ENCODE measurements around the gene ANKRD44.
A peak's percentile ranks its signal among the peaks of the same experiment; 100 is the strongest.

Gene ANKRD44

DNA sequence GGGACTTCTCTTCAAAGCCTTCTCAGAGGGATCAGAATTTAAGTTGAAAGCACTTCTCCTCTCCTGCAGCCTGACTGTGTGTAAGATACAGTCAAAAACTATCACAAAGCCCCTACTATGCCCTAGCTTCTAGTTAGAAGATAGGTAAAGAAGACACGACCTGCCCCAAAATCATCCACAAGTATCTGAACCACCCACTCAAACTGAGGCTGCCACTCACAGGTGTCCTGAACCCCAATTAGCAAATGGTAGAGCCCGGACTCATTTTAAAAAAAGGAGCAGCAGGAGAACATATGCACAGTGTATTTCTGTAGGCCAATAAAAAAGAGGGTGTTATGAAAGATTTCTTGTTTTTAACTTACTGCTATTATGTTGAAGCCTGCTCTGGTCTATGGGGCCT is 74.4 kb downstream of the ANKRD44 start:
- DNase-seq, result no peak

DNA sequence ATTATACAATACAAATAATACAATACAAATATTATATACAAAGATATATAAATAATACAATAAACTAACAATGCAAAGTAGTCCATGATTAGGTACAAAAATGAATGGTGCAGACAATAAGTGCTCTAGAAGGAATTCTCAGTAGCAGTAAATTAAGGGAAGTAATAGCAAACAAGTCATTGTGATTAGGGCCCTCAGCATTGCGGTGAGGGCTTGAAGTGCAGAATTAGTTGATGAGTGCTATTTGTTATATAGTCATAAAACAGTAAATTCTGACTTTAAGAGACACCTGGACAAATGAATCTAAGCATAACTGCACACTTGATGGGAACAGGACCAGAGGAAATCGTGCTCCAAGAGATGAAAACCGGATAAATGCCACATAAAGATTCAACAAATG is 74.9 kb downstream of the ANKRD44 start:
- DNase-seq, result no peak

DNA sequence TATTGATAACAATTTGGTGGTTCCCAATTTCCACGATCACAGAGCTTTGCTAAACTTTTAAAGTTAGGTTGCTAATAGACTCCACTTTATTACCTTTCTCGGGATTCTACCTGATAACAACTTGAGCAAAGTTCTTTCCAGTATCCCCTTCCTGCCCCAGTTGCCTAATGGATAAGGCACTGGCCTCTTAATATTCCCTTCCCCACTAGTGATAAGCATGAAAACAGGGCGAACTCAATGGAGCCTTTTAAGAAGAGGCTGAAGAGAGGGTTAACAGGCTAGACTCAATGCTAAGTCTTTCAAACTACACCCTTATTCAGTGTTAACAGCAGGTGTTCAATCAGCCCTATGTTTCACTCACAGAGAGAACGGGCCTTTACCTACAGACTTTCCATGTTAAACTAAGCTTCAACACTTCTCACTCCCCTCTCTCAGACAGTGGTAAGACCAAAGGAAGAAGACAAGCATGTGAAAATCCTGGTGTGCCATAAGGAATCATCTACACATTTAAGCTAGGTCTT is 75.8 kb downstream of the ANKRD44 start:
- no peak for DNase-seq

DNA sequence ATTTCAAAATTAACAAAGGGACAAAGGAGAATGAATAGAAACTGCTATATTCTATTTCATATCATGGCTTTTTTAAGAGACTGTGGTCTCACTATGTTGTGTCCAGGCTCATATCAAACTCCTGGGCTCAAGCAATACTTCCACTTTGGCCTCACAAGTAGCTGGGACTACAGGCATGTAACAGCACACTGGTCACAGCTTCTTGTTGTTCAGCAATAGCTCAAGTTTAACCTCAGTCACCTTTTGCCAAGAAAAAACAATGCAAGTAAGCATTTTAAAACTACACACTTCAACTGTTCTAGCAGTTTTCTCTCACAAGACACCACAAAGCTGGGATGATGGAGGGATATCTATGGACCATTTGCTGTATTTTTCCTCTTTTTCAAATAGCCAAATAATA is 77.1 kb downstream of the ANKRD44 start:
- no peak for DNase-seq

DNA sequence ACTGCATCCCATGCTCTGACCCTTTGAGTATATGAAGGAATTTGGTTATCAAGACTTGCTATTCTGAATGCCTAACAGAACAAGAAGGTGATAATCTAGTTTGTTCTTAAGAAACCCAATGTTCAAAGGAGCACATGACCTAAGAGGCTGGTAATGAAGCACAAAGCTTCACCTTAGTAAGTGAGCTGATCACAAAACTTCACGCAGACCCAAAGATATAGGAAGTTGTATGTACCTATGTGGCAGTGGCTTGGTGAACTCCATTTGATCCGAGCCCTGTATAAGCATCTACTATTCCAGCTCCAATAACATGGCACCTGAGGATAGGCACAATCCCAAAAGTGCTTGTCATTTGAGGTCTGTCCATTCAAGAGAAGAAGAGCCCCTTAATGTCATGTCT is 78.6 kb downstream of the ANKRD44 start:
- DNase-seq, result no peak

DNA sequence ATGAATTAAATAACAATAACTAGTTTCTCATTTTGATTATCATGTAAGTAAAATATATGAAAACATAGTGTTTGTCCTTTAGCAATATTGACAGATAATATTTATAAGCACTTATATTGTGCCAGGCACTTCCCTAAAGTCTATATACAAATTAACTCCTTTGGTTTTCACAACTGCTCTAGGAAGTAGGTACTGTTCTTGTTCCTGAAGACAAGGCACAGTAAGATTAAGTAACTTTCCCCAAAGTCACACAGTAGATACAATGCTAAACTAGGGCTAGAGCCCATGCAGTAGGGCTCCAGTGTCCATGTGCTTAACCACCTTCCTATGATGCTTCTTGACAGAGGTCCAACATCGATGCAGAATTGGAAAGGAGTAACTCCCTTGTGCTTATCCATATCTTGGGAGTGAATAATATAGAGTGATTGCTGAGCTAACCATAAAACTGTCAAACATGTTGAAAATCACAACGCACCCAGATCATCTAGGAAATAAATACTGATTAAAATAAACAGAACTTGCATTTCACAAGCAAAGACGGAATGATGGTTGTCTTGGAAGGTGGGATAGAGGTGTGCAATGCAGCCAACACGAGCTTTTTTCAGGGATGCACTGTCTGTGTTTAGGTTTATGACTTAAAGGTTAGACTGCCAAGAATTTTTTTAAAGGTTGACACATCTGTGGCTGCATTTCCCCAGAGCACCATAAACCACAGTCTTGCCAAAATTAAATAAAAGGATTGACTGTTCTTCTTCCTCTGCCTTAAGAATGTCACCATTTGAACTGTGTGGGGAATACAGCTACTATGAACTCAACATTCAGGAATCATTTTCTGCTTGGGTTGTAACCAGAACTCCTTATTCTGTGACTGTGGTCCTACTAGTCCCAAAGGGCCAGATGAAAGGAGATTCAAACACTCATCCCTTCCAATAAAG is 80.8 kb downstream of the ANKRD44 start:
- no peak for DNase-seq

DNA sequence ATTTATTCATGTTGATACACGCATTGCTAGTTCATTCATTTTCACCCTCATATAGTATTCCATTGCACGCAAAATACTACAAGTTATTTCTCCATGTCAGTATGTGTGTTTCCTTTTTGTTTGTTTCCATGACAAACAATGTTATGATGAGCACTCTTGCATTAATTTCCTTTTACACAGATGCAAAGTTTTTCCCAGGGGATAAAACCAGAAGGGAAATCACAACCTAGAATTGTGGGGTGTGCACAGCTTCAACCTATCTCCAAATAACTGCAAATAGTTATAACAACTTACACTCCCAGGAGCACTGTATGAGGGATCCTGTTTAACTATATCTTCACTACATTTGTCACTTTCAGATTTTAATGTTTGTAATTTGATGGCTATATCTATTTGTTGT is 87.1 kb downstream of the ANKRD44 start:
- no peak for DNase-seq

DNA sequence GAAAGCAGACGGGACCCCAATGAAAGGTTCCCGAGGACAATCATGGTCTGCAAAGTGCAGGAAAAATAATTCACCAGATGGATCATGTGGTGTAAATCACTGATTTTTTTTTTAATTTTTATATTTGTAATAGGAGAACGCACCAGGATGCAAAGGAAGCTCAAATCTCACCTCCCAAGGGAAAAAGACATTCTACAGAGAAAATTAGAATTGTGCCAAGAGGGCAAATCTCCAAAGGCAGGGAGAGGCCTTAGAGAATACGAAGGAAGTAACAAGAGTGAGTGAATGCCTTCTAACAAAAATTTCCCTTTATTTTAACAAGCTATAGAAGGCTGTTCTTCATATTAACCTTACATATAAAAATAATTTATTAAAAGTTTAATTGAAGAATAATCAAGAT is 90.9 kb downstream of the ANKRD44 start:
- DNase-seq, result no peak

DNA sequence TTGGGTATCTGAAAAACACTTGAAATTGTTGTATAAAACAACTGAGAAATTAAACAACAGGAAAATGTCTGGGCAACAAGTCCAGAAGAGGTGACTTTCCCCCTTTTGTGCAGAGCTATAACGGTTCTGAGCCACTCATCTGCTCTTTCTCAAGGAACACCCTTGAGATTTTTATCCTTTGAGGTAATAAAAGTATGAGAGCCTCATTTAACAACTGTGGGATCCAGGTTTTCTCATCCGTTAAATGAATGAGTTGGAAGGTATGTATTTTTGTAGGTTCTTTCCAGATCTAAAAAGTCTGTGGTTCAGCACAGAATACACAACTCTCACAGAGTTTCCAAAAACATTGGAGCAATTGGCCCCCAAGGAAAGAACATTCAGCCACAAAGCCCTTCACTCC is 93.0 kb downstream of the ANKRD44 start:
- DNase-seq, result no peak

DNA sequence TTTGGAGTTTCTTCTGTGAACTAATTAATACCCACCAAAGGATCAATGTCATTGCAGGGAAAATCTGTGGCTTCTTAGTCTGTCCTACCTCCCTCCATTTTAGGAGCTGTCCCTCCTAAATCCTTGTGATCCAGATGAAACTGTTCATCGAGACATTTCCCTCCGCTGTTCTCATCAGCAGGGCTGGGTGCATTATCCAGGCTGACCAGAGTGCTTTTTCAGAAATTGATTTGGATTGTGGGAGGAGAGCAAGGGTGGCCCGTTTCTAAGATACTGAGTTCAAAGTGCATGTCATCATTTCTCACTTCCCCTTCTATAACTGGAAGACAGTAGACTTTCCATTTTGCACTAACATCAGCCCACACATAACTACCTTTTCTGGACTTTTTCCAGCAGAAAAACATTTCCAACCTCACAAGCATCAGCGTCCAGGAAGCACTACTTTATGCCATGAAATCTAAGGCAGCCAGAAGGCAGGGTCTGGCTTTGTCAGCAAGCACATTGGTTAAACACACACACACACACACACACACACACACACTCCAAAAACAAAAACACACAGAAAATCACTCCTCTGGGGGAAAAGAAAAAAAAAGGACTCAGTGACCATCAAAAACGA is 94.1 kb downstream of the ANKRD44 start:
- DNase-seq, result no peak

DNA sequence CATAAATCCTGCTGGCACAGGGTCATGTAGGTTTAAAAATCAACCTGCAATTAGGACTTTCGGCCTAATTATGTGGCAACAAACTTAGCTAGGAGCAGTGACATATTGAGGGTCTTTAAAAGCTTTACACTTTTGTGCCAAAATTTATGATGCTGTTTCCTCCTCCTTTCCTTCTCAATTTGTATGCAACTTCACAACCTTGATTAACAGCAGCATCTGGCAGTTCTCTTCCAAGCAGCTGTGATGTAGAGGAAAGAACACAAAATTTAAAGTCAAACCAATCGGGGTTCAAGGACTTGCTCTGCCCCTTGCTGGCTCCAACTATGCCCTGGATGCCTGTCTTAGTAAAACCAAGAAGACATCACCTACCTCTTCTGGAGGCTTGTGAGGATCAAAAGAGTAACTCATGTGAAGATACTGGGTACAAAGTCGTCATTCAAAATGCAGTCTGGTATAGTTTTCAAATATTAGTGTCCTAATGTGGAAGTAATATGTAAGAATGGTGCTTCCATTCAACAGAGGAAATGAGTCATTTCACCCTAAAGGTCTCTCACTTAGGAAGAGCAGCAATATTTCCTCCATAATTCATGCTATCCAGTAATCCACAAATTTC is 94.7 kb downstream of the ANKRD44 start:
- no peak for DNase-seq

DNA sequence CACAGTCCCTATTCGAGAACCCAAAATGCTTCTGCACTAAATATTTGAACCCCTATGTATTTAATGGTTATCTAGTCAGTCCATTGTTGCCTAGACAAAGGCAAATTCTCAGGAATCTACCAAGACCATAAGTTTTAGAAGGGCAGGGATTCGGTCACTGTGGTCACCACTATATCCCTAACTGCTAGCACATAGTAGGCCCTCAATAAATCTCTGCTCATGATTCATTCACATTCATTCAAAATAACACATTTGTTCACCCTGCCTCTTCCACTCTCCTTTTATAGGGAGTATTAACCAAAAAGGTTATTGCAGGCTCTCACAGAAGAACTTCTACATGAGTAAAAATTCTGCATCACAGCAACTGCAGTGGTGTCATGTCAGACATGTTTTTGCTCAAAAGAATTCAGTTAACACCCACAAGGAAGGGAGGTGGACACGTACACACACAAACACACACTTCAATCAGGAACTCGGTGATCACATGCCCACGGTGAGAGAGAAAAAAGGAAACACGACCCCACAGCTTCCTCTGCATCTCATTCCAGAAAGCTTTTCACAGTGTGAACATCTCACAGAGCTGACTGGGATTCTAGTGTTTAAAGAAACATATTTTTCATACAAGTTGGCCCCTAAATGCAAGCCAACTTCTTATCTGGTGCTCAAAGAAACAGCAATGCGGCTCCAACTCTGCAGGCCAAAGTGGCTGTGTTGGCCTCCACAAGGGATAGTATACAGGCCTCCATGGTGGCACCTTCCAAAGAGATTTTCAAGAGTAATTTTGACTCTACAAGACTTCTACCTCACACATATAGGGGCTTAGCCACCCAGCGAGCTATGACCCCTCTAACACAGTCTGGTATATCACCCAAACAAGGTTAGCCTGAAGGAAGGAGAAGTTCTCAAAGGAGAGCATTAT is 98.0 kb downstream of the ANKRD44 start:
- DNase-seq, result peak; percentile 21

DNA sequence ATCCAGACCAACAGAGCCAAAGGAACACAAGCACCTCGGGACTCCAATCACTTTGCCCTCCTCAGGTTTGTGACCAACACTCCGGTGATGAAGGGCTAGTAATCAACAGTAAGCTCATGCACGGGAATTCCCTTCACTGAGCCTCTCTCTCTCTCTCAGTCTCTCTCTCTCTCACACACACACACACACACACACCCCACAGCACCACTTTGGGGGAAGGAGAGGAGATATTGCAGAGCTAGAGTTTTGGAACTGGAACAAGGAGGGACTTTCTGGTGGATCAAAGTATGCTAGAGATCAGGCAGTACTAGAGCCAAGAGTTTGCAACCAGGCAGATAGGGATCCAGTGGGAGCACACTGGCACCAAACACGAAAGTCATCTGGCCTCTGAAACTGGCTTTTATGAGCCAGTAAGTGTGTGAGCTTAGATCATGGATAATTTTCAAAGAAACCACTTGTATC is 98.7 kb downstream of the ANKRD44 start:
- no peak for DNase-seq

DNA sequence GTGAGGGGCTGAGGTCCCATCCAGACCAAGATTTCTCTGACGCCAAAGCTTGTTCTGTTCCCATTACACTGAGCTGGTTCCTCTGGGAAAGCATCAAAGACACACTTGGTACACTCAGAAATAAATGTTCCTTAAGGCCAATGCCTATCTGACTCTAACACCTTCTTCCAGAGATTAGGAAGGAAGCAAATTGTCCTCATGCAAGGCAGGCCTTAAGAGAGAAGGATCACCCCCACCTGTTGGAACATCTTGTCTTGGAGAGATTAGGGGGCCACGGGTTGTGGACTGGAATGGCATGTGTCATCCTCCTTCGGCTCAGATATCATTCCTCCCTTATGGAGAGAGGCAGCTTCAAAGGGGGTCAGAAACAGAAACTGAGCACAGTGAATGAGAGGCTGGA is 100.2 kb downstream of the ANKRD44 start:
- DNase-seq, result no peak

DNA sequence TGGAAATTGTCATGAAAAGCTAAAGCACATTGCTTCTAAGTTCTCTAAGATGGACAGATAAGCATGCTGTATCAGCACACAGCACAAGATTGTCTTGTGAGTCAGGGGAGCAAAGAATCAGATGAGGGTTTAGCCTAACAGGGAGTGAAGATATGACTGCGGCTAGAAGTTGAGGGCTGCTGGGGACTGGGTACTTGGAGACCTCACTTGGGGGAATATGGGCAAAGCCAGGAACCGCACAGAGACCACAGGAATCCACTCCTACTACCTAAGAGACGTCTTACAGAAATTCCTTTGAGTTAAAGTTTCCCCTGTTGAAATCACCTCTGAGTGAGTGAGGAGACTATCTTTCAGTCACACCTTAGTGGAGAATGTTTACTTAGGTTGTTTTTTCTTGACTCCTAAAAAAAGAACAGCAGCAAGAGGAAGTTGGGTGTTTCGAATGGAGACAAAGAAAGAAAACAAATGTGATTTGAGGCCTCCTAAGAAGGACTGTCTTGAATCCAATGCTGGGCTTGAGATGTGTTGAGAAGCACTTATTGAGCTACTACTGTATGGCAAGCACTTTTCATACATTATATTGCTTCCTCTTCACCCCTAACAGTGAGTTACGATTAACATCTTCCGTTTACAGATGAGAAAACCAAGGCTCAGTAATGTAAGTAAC is 100.7 kb downstream of the ANKRD44 start:
- no peak for DNase-seq

DNA sequence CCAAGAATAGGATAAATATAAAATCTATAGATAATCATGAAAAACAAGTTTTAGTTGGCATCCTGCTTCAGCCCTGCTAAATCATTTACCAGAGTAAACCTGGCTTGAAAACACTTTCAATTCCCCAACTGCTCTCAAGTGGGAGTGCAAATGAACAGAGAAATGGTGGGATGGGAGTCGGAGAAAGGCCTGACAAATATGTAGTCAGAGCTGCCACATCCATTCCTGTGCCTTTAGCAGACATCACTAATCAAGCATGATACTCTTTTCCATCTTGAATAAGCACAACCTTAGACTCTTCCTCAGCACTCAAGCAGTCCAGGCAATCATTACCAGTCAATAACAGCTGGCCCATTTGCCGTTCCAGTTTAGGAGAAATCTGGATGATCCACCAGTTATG is 101.3 kb downstream of the ANKRD44 start:
- no peak for DNase-seq

DNA sequence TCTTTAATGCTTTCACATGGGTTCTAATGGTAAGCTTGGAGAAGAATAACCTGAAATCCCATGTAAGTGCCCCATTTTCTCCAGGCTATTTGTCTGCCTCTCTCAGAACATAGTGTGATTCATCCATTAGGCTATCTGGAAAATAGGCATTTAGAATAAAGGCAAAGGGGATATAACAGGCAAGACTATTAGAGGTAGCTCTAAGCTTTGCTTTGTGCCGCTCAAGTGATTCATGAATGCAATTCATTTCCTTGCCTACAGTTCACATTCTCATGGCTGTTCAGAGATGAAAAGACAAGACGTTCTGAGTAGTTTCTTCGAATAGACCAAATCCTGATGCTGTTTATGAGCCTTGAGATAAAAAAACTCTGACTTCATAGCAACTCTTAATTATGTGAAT is 101.7 kb downstream of the ANKRD44 start:
- no peak for DNase-seq

DNA sequence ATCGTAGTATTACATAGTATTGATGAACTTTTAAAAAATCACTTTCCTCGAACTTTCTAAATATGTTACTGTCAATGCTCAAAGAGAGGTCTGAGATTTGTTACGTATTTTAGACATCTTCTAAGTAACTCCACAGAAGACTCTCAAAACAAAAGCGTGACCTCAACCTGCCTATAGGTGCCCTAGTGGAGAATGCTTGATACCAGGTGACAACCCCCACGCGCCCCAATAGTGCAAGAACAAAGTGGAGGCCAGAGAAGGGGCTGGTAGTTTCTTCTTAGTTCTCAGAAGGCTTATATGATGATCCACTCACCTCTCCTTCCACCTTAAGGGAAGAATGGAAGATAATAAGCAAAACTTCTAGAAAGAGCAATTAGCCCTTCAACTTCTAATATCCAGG is 102.6 kb downstream of the ANKRD44 start:
- no peak for DNase-seq

DNA sequence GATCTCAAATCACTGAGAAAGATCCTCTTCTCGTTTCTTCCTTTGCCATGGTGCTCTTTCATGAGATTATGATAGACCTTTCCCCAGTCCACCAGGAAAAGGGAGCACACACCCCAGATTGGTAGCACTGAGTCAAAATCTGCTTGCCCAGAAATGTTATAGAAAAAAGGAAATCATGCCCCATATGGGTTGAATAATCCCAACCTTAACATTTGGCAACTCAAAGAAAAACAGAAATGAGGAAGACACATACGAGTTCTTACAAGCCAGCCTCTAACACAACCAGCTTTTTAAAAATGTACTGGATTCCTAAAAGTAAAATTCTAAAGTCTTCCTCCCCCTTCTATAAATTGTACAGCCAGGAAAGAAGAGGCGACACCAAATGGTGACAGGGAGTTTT is 103.0 kb downstream of the ANKRD44 start:
- DNase-seq, result no peak

DNA sequence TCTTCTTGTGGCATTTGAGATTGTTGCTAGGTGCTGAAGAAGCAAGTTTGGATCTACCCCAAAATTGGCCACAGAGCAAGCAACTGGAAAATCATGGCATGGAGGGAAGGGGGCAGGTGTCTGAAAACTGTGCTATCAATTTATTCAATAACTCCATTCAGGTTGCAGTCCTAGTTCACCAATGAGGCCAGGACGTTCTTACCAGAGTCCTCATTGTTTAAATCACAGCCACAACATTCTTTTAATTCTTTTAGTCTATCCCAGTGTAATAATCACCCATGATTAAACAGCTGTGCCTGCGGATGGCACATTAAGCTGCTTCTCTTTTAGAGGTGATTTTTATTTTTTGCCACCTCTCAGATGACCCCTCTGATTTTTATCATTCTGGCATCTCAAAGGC is 103.5 kb downstream of the ANKRD44 start:
- no peak for DNase-seq

DNA sequence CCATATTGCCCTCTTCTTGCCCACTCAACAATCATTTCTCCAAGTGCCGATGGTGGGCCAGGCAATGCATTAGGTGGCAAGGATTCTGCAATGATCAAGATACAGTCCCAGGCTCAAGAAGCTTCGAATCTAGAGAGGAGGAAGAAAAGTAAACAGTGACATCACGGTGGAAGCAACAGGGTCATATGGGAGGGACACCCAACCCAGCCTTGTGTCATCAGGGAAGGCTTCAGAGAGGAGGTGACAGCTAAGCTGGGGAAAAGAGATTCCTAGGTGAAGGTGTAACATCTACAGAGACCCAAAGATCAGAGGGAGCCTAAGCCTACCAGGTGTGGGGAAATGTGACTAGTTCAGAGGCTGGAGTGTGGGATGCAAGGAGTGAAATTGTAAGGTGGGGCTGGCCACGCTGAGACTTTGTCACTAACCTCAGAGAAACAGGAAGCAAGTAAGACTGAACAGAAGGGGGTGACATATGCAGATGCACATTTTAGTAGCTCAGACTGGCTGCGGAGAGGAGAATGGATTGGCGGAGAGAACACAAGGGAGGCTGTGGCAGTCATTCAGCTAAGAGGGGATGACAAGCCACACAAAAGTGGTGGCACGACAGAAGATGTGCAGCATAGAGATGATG is 104.9 kb downstream of the ANKRD44 start:
- DNase-seq, result no peak
